Duodenal mucosa (tissue), 2 donors: ENCODE results near the gene TNFSF8.

Source experiments
- H3K27ac ChIP-seq: one replicate; pipeline ENCODE4 v1.7.0; 2013; ENCODE audit warnings: low read depth, low read length
- H3K27me3 ChIP-seq, 2 donors: one replicate each; pipeline ENCODE4 v1.7.0; 2013; ENCODE audit warnings: low read length in 2 of 2, control low read depth in 1 of 2; ENCODE audit not compliant: insufficient read depth in 2 of 2, control insufficient read depth in 1 of 2
- H3K36me3 ChIP-seq, 2 donors: one replicate each; pipeline ENCODE4 v1.7.0; 2013; ENCODE audit warnings: low read length in 2 of 2, control low read depth in 1 of 2; ENCODE audit not compliant: insufficient read depth in 2 of 2, control insufficient read depth in 1 of 2
- H3K4me1 ChIP-seq, 2 donors: one replicate each; pipeline ENCODE4 v1.7.0; 2013; ENCODE audit warnings: low read length in 2 of 2, control low read depth in 1 of 2; ENCODE audit not compliant: insufficient read depth in 2 of 2, control insufficient read depth in 1 of 2
- H3K4me3 ChIP-seq, 2 donors: one replicate each; pipeline ENCODE4 v1.7.0; 2013; ENCODE audit warnings: low read length in 2 of 2, low read depth in 1 of 2
- H3K9ac ChIP-seq, 2 donors: one replicate each; pipeline ENCODE4 v1.7.0; 2013; ENCODE audit warnings: low read length in 2 of 2, low read depth in 1 of 2
- H3K9me3 ChIP-seq, 2 donors: one replicate each; pipeline ENCODE4 v1.7.0; 2013; ENCODE audit warnings: low read length in 2 of 2, control low read depth in 1 of 2; ENCODE audit not compliant: control insufficient read depth in 1 of 2

Gene TNFSF8

DNA sequence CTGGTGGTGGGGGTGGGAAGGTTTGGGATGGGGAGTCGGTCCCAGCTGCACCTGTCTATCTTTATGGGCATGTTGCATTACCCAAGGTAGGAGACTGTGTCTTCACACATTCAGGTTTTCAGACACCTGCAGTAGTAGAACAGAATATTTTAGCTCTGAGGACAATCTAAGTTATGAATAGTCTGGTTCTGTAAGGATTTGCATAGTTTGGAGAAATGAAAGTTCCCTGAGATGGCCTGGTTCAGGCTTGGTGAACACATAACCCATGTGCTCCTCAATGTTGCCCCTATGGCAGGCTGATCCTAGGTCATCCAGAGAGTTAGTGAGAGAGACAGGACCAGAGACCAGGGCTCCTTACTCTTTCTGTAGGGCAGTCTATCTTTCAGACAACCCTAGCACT, 20.7 kb downstream of the TNFSF8 start:
- no peaks in the 10 kb centered on the region for H3K36me3 ChIP-seq
- H3K4me3 ChIP-seq, result no peak overlapping the region
- H3K4me1 ChIP-seq, result peaks cover 2 to 21% of the 10 kb centered on the region in 2 donors
- no peaks in the 10 kb centered on the region for H3K9me3 ChIP-seq
- H3K9ac ChIP-seq, result no peak overlapping the region
- no peaks in the 10 kb centered on the region for H3K27me3 ChIP-seq
- H3K27ac ChIP-seq, result no peak overlapping the region

DNA sequence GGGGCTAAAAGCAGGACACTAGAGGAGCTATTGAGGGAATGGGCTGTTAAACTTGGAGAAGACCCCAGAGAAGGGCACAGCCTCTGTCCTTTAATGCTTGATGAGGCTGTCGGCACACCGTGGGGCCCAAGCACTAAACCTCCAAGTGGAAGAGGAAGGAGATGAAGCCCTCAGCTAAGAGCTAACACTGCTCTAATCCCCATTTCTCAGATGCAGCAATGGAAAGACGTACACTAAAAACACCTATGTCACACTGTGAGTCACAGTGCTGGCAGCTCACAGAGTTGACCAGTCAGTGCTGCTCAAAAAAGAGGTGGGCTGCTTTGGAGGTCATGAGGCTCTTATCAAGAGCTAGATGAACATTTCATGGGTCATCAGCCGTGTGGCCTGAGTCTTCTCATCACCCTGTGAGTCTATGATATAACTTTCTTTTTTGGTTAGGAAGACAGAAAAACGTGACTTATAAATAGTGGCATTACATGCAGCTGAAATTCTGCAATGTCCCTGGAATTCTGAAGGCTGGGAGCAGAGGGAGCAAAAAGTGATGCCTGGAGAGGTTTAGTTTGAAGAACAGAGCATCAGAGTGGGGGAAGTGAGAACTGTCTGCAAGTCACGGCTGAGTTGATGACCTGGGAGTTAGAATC, 21.5 kb downstream of the TNFSF8 start:
- peaks cover 2 to 21% of the 10 kb centered on the region in 2 donors for H3K4me1 ChIP-seq
- H3K9ac ChIP-seq, result no peak overlapping the region
- no peaks in the 10 kb centered on the region for H3K9me3 ChIP-seq
- no peak overlapping the region for H3K27ac ChIP-seq
- no peaks in the 10 kb centered on the region for H3K36me3 ChIP-seq
- H3K27me3 ChIP-seq, result no peaks in the 10 kb centered on the region
- H3K4me3 ChIP-seq, result no peak overlapping the region

DNA sequence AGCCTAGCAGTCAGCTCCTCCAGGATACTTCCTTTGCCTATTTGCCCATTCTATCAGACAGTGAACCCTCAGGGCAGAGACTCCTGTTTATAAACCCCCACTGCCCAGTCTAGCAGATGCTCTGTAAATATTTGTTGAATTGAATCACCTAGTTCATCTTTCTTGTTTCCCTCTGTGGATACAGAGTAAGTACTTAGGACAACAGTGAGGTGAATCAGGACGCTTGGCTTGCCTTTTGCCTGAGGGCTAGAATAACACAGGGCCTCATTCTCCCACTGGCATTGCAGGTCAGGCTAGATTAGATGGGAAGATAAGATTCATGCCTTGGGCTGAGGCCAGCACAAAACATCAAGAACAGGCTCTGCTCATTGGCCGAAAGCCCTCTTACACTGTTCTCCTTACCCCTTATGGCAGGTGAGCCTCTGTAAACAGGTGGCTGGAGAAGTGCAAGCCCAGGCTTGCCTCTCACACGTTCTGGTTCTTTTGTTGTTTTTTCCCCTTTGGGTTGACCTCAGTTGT, 22.2 kb downstream of the TNFSF8 start:
- Histone ChIP-seq H3K4me3 (no peak overlapping the region), H3K27ac (no peak overlapping the region), H3K9ac (no peak overlapping the region), H3K4me1 (peaks cover 2 to 25% of the 10 kb centered on the region in 2 donors), H3K9me3 (no peaks in the 10 kb centered on the region), H3K27me3 (no peaks in the 10 kb centered on the region), H3K36me3 (no peaks in the 10 kb centered on the region)

DNA sequence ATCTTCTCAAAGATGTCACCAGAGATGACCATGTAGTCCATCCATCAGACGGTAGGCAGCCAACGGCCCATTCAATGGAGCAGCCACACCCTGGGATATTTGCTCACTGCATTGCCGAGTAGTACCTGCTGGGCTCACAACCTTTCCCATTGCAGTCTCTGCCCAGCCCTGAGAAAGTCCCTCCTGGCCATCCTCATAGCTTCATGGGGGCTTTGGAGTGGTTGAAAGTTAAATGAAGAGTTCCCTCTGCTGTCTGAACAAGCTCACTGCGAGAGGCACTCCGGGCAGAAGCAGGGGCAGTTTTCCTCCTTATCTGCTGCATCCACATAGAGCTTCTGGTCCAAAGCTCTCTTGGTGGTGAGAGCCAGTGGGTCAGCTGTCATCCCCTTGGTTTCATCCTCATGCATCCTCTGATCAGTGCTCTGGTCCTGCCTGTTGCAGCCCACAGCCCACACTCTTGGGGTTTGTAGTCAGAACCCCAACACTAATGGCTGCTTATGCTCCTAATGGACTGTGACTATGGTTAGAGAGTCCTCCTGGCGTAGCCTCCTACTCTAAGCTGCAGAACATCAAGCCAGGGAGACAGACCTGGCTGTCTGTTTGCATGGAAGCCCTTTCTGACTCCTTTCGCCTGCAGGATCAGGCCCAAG, 23.3 kb downstream of the TNFSF8 start:
- Histone ChIP-seq H3K36me3 (no peaks in the 10 kb centered on the region), H3K4me3 (no peak overlapping the region), H3K9me3 (no peaks in the 10 kb centered on the region), H3K27me3 (no peaks in the 10 kb centered on the region), H3K9ac (no peak overlapping the region), H3K27ac (no peak overlapping the region), H3K4me1 (peaks cover 2 to 27% of the 10 kb centered on the region in 2 donors)

DNA sequence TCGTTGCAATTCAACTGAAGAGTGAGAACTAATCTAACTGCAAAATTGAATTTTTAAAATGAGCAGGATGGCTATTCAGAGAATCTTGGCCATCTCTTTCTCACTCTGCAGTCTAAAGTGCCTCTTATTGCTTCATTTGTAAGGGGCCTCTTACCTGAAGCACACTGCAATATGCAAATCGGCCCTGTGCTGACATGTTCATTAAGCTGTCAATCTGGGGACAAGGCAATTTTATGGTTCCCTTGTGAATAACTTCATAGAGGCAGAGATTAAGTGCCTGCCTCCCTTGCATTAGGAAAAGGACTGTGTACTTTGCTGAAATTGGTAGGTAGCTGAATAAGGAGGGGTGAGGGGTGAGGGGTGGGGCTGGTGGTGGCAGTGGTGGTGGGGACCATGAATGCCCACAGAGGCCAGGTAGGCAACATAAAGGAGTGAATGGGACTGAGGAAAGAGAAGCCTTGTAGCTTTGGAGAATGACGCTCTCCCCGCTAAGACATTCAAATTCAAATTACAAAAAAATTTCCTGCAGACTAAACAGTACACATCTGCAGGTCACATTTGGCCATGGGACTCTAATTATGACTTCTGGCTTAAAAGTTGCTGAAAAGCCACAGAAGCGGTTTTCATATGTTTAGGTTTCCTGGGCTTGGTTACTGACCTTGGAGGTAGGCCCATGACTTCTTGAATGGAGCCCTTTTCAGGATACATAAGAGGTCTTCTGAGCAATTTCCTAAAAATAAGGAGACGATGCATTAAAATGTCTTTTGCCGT, 25.0 kb downstream of the TNFSF8 start:
- H3K4me3 ChIP-seq, result no peak overlapping the region
- no peaks in the 10 kb centered on the region for H3K9me3 ChIP-seq
- H3K27me3 ChIP-seq, result no peaks in the 10 kb centered on the region
- H3K27ac ChIP-seq, result no peak overlapping the region
- H3K36me3 ChIP-seq, result no peaks in the 10 kb centered on the region
- no peak overlapping the region for H3K9ac ChIP-seq
- H3K4me1 ChIP-seq, result peaks cover 2 to 27% of the 10 kb centered on the region in 2 donors

DNA sequence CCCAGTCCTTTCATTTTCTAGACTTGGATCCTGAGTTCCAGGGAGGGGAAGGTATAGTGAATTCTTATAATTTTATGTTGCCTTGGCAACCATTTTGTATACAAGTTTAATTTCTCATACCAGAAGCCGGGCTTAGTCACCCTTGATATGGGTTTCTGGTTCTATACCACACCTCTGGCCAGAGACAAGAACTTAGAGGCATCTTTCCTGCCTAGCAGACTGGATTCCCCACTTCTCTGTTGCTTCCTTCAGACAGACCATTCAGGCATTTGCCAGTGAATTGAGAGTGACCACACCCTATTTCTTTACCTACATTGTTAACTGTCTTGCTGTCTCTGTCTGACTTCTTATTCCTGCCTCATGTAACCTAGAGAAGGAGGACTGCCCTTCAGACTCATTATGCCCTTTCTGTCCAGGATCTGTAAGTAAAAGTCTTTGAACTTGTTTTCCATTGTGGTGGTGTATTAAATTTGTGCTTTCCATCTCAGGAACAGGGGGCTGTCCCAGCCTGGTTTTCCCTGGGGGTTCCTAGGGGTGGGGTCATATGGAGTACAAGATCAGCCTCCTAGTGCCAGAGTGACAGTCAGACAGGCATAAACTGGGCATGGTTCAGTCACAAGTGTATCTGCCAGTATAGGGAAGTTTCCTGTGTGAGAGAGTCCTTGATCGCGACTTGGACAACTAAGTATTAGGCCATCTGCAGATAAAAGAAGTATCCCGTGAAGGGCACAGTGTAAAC, 27.4 kb downstream of the TNFSF8 start:
- no peaks in the 10 kb centered on the region for H3K36me3 ChIP-seq
- H3K27ac ChIP-seq, result no peak overlapping the region
- H3K9me3 ChIP-seq, result no peaks in the 10 kb centered on the region
- H3K4me1 ChIP-seq, result peaks cover 2 to 22% of the 10 kb centered on the region in 2 donors
- peak overlapping the region in 1 of 2 donors; percentile 1 for H3K4me3 ChIP-seq
- no peak overlapping the region for H3K9ac ChIP-seq
- no peaks in the 10 kb centered on the region for H3K27me3 ChIP-seq

DNA sequence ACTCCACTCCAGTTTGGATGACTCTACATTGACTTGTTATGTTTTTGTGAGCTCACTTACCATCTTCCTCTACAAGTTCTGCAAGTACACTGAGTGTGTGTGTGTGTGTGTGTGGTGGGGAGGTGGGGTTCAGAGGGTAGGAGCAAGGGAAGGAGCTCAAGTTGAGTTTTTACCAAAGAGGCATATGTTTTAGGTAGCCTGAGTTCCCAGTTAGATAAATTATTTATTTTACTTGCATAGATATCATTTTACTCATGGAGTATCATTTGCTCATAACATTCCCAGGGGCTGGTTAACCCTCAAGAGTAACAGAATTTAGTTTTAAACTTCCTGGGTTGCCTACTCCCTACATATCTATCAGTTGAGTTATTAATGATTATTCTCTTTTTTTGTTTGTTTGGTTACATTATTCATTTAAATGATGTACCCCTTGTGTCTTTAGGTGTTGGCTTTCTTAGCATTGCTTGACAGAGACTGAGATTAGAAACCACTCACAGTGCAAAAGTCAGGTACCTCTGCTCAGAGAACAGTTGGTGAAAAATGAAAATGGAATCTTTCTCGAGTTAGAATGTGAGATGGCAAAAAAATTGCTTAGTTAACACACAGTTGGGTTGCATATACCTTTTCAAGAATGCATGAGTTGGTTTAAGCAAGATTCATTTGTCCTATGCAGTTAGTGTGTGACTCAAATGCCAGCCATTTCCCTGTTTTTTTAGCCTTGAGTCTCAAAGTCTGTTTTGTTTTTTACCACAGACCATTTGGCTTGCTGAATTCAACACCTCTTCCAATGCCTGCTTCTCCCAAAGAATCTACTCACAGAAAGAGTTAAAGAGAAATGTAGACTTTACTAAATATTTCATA, 29.2 kb downstream of the TNFSF8 start:
- Histone ChIP-seq H3K36me3 (no peaks in the 10 kb centered on the region), H3K27me3 (no peaks in the 10 kb centered on the region), H3K9ac (no peak overlapping the region), H3K4me1 (peaks cover 0 to 10% of the 10 kb centered on the region in 2 donors), H3K4me3 (no peak overlapping the region), H3K27ac (no peak overlapping the region), H3K9me3 (no peaks in the 10 kb centered on the region)

DNA sequence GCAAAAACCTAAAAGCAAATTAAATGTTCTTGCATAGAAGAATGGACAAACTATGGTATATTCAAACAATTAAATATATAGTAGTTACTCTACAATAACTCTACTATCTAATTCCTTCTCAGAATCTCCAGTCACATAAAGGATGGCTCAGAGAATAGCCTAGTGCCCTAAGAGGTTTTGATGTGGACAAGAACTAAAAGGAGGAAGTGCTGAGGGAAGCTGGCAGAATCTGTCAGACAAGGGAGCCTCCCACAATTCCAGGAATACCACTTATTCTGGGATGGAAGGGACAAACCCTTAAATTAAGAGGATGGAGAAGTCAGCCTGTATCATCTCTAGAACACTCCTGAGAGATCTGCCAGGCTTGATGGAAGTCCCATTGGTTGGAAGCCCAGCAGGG, 30.4 kb downstream of the TNFSF8 start:
- Histone ChIP-seq H3K4me3 (no peak overlapping the region), H3K9me3 (no peaks in the 10 kb centered on the region), H3K9ac (no peak overlapping the region), H3K27ac (no peak overlapping the region), H3K27me3 (no peaks in the 10 kb centered on the region), H3K4me1 (peaks cover 7 to 19% of the 10 kb centered on the region in 2 donors), H3K36me3 (no peaks in the 10 kb centered on the region)

DNA sequence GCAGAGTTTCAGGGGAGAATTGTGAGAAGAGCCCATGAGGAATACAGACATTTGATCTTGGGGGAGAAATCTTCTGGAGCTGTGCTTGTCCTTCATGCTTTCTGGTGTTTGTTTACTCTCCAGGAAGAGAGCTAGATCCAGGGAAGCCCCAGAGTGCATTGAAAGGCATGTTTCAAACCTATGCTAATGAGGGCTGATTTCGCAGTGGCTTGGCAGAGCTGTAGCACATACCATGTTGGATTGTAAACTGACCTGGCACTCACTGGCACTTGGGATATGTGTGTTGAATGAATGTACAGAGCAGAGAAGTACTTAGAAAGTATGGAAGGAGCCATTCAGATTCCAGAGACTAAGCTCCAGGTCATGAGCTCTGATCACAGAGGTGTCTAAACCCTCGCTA, 30.9 kb downstream of the TNFSF8 start:
- Histone ChIP-seq H3K36me3 (no peaks in the 10 kb centered on the region), H3K27ac (no peak overlapping the region), H3K27me3 (no peaks in the 10 kb centered on the region), H3K9me3 (no peaks in the 10 kb centered on the region), H3K4me3 (no peak overlapping the region), H3K4me1 (peaks cover 11 to 24% of the 10 kb centered on the region in 2 donors), H3K9ac (no peak overlapping the region)
